GM19395 (cell line): ENCODE results near the gene EXOC3L1.

Experiments
- ATAC-seq: cut with Tn5 transposase; IDR thresholded peaks from one replicate; pipeline ENCODE4 v1.9.1; 2021; ENCODE audit warnings: mild to moderate bottlenecking, moderate library complexity; ENCODE audit not compliant: unreplicated experiment

The EXOC3L1 gene

GRCh38 chr16:67150047-67150832 lies 39.7 kb downstream of the EXOC3L1 start:
- ATAC-seq = peak; percentile 48

GRCh38 chr16:67149276-67150046 lies 40.5 kb downstream of the EXOC3L1 start:
- ATAC-seq = no peak

GRCh38 chr16:67148656-67149275 lies 41.2 kb downstream of the EXOC3L1 start:
- ATAC-seq = no peak

GRCh38 chr16:67148221-67148620 lies 41.7 kb downstream of the EXOC3L1 start:
- ATAC-seq = no peak

- ATAC-seq = no peak
Observed at GRCh38 chr16:67147437-67148140, 42.3 kb downstream of the EXOC3L1 start.

- ATAC-seq = no peak
Observed at GRCh38 chr16:67146523-67147357, 43.2 kb downstream of the EXOC3L1 start.

GRCh38 chr16:67145746-67146145 lies 44.2 kb downstream of the EXOC3L1 start:
- ATAC-seq = no peak

- no peak for ATAC-seq
Observed at GRCh38 chr16:67144943-67145342, 45.0 kb downstream of the EXOC3L1 start.

- ATAC-seq = no peak
Observed at GRCh38 chr16:67142342-67142741, 47.6 kb downstream of the EXOC3L1 start.

- ATAC-seq = no peak
Observed at GRCh38 chr16:67141391-67141790, 48.5 kb downstream of the EXOC3L1 start.

GRCh38 chr16:67137605-67138004 lies 52.3 kb downstream of the EXOC3L1 start:
- ATAC-seq = no peak
